ENCODE results near the gene CAMSAP2. TPM values are rescaled to one million over a fixed set of nuclear protein-coding genes. Genes with fewer than 3 reads are reported as not detected.

The CAMSAP2 gene
- polyA plus RNA-seq, 1 of the 3 experiments (the other 2 are of a cell fraction): 5.5 TPM

GRCh38 chr1:200802865-200803512 lies 64.3 kb downstream of the CAMSAP2 start (continued):
- TF ChIP-seq, protein P1, sequence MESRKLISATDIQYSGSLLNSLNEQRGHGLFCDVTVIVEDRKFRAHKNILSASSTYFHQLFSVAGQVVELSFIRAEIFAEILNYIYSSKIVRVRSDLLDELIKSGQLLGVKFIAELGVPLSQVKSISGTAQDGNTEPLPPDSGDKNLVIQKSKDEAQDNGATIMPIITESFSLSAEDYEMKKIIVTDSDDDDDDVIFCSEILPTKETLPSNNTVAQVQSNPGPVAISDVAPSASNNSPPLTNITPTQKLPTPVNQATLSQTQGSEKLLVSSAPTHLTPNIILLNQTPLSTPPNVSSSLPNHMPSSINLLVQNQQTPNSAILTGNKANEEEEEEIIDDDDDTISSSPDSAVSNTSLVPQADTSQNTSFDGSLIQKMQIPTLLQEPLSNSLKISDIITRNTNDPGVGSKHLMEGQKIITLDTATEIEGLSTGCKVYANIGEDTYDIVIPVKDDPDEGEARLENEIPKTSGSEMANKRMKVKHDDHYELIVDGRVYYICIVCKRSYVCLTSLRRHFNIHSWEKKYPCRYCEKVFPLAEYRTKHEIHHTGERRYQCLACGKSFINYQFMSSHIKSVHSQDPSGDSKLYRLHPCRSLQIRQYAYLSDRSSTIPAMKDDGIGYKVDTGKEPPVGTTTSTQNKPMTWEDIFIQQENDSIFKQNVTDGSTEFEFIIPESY (IDR thresholded peaks at IDR 0.05; ENCODE audit: borderline replicate concordance, low read depth): no peak
- TF ChIP-seq FOSL2 (IDR thresholded peaks at IDR 0.05; ENCODE audit: borderline replicate concordance, low read depth): no peak
- 0 out of 2 replicates have a peak, but pooled peaks have one; percentile 20 for TF ChIP-seq RCOR1 (IDR thresholded peaks at IDR 0.05; ENCODE audit: low read length)
- TF ChIP-seq EP300 (IDR thresholded peaks at IDR 0.05; ENCODE audit: borderline replicate concordance in 1 of 2, low read depth in 1 of 2, low read length in 1 of 2): peak in 1 of 2 experiments; percentile 37; a peak in 1 of 4 replicates
- TF ChIP-seq MXI1 (IDR thresholded peaks at IDR 0.05; ENCODE audit: low read depth, low read length): peak; percentile 33; the same call in 1 of the 2 replicates
- no peak for TF ChIP-seq EZH2phosphoT487 (IDR thresholded peaks at IDR 0.05; ENCODE audit: borderline replicate concordance, low read depth)
- no peak for TF ChIP-seq FOXM1 (IDR thresholded peaks at IDR 0.05; ENCODE audit: low read depth)

- H2AFZ ChIP-seq (ENCODE audit: low read depth): no peak overlapping the region
- TF ChIP-seq NRF1 (IDR thresholded peaks at IDR 0.05; ENCODE audit: low read depth, low read length) (no peak), TEAD4 (IDR thresholded peaks at IDR 0.05; ENCODE audit: borderline replicate concordance, insufficient read depth) (no peak), FOXJ3 (CRISPR knock-in tag; IDR thresholded peaks at IDR 0.05) (no peak), RXRA (IDR thresholded peaks at IDR 0.05; ENCODE audit: borderline replicate concordance, low read depth) (no peak), SIN3A (IDR thresholded peaks at IDR 0.05; ENCODE audit: borderline replicate concordance, low read depth, low read length) (no peak), FOSL2 (IDR thresholded peaks at IDR 0.05; ENCODE audit: borderline replicate concordance, low read depth) (no peak), RAD21 (IDR thresholded peaks at IDR 0.05; ENCODE audit: low read length) (no peak)
- TF ChIP-seq, protein P2, sequence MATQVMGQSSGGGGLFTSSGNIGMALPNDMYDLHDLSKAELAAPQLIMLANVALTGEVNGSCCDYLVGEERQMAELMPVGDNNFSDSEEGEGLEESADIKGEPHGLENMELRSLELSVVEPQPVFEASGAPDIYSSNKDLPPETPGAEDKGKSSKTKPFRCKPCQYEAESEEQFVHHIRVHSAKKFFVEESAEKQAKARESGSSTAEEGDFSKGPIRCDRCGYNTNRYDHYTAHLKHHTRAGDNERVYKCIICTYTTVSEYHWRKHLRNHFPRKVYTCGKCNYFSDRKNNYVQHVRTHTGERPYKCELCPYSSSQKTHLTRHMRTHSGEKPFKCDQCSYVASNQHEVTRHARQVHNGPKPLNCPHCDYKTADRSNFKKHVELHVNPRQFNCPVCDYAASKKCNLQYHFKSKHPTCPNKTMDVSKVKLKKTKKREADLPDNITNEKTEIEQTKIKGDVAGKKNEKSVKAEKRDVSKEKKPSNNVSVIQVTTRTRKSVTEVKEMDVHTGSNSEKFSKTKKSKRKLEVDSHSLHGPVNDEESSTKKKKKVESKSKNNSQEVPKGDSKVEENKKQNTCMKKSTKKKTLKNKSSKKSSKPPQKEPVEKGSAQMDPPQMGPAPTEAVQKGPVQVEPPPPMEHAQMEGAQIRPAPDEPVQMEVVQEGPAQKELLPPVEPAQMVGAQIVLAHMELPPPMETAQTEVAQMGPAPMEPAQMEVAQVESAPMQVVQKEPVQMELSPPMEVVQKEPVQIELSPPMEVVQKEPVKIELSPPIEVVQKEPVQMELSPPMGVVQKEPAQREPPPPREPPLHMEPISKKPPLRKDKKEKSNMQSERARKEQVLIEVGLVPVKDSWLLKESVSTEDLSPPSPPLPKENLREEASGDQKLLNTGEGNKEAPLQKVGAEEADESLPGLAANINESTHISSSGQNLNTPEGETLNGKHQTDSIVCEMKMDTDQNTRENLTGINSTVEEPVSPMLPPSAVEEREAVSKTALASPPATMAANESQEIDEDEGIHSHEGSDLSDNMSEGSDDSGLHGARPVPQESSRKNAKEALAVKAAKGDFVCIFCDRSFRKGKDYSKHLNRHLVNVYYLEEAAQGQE (IDR thresholded peaks at IDR 0.05; ENCODE audit: low read depth, low read length): no peak
- TF ChIP-seq, protein P1 (IDR thresholded peaks at IDR 0.05; ENCODE audit: borderline replicate concordance, low read depth): no peak
- peaks cover 9% of the 10 kb centered on the region for H3F3A ChIP-seq (replicated peaks; ENCODE audit: insufficient read depth)
- ChIA-PET POLR2A (no interaction called here), CTCF (interaction anchor here (0.9 to 1.8 kb wide), 3 partner anchors 12 to 247 kb away, joined by 3 to 15 read pairs (median 3); no protein-coding TSS in a partner anchor)
- H3K27me3 ChIP-seq (ENCODE audit: insufficient read depth): no peaks in the 10 kb centered on the region
- no peak overlapping the region for H3K4me2 ChIP-seq
- no peaks in the 10 kb centered on the region; a peak in 1 of 4 replicates for H3K4me1 ChIP-seq (ENCODE audit: control insufficient read depth in 1 of 2, insufficient read depth in 2 of 2, low read depth in 1 of 2, low read length in 1 of 2)
- no peak overlapping the region for H3K4me3 ChIP-seq (ENCODE audit: low read depth in 2 of 2, low read length in 1 of 2)
- peaks cover 78% of the 10 kb centered on the region for H3K79me2 ChIP-seq (ENCODE audit: insufficient read depth)
- H4K20me1 ChIP-seq (ENCODE audit: insufficient read depth): peaks cover 26% of the 10 kb centered on the region
- no peak overlapping the region for H3K9ac ChIP-seq
- H3K9me3 ChIP-seq: no peaks in the 10 kb centered on the region
- H3K36me3 ChIP-seq (replicated peaks in 1 of 2; ENCODE audit: control insufficient read depth in 1 of 2, insufficient read depth in 2 of 2, low read length in 1 of 2): peaks cover 36 to 53% of the 10 kb centered on the region in 2 experiments
- 93% methylated on average over 3 of the region's 3 CpGs for WGBS (ENCODE audit: low lambda C conversion rate)
- no peaks in the 10 kb centered on the region for H3K9me2 ChIP-seq
- no peak overlapping the region for H3K27ac ChIP-seq (ENCODE audit: low read depth in 2 of 2, low read length in 1 of 2)
- no peak for DNase-seq
These were observed 67.0 kb downstream of the CAMSAP2 start for GRCh38 chr1:200805719-200806118.
